ENCODE results near the gene PIGV.

Gene PIGV

GRCh38 chr1:26787706-26788514, at the start of gene PIGV:
Gene PIGV (plus strand): TSS chr1:26787950. CDS start chr1:26790816, 2,866 bp downstream.
- DNase-seq (ENCODE audit: low spot score): peak; percentile 96

GRCh38 chr1:26739329-26739914, 48.3 kb upstream of the PIGV start:
- DNase-seq (ENCODE audit: low spot score): no peak

GRCh38 chr1:26740023-26740634, 47.6 kb upstream of the PIGV start:
- no peak for DNase-seq (ENCODE audit: low spot score)

DNA sequence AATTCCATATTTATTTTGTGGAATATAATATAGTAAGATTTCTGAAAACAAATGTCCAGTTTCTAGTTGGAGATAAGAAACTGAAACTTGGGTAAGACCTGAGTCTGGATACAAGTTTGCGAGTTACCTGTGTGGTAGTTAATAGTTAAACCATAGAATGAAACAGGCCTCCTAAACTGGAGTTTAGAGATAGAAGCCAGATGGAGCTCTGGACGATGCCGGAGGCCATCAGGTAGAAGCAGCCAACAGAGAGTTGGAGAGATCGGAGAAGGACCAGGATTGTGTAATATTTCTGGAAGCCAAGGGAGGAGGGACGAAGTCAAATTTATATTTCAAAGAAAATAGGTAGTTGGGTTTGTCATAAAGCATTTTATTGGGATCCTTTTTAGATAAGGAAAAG, 46.8 kb upstream of the PIGV start:
- no peak for DNase-seq (ENCODE audit: low spot score)

GRCh38 chr1:26743426-26744059, 44.2 kb upstream of the PIGV start:
- DNase-seq (ENCODE audit: low spot score): no peak

DNA sequence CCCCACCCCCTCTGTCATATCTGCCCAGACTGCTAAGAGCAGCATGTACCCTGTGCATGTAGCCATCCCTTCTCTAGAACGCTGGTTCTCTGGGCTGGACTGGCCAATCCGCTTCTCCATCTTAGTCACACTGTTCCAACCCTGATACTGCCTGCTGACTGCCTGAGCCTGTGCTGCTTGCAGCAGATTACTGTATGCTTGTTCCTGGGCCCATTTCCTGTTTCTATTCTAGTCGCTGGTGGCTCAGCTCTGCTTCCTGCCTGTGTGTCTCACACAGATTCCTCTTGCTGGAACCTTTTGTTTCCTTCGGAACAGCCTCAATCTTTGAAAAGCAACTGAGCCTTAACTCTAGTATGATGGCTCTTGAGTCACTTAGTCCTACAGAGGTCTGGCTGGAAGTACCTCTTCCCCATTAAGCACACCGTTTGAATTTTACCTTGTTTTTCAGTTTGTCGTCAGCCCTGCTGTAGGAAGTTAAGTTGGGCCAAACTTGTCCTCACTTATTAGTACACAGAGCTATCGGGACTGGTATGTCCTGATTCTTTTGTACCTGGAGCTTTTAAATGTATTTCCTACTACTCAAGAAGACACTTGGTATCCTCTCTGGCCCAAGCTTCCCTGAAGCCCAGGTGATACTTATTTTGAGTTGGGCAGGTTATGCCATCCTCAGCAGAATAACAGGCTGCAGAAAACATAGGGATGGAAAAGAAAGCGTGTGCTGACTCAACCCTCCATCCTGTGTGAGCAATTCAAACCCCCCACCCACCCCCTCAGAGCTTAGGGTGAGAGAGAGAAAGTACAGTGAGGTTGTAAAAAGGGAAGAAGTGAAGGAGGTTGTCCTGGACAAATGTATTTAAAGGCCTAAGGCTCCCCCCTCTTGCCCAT, 43.4 kb upstream of the PIGV start:
- DNase-seq (ENCODE audit: low spot score): no peak

DNA sequence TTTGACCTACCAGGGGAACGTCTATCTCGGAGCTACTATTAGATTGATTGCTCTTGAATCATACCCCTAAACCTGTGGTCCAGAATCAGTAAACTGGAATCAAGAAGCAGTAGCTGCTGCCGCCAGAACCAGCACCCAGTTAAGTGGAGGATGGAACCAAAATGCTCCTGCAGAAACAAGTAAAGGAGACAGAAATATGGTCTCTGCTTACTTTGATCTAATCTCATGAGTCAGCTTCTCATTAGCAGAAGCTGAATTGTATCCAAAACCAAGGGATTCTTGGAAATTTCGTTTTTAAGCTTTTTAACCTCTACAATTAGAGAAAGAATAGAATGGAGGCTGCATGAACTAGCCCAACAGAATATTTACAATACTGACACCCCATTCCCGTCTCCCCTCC, 42.6 kb upstream of the PIGV start:
- no peak for DNase-seq (ENCODE audit: low spot score)

DNA sequence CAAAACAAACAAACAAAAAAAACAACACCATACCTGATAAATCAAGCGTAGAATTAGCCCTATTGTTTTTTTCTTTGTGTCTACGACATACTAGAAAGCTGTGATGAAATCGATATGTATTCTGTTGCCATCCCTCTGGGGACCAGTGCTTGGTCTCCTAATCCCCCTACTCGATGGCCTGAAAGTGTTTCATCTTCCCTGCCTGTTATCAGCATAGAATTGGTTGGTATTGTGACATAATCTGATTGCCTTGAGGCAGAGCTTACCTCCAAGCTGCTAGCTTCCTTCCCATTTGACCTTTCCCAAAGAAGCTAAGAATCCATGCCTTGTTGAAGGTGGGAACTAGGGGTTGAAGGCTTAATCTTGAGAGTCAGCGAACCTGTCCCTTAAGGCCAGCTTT, 40.7 kb upstream of the PIGV start:
- DNase-seq (ENCODE audit: low spot score): no peak

DNA sequence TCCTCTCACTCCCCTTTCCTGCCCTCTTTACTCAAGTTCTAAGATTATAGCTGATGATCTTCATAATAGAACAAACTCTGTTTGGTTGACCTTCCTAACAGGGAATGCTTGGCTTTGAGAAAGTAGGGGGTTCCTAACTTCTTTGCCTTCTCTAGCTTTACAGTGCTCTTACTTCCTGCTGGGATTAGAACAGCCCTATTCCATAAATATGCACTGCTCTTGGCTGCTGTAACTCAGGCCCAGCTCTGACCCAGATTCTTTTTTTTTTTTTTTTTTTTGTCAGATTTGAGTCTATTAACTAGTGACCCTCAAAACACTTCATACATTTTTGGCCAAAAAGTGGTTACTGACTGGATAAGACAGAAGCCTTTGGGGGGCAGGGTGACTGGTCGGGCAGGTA, 39.4 kb upstream of the PIGV start:
- DNase-seq (ENCODE audit: low spot score): no peak

DNA sequence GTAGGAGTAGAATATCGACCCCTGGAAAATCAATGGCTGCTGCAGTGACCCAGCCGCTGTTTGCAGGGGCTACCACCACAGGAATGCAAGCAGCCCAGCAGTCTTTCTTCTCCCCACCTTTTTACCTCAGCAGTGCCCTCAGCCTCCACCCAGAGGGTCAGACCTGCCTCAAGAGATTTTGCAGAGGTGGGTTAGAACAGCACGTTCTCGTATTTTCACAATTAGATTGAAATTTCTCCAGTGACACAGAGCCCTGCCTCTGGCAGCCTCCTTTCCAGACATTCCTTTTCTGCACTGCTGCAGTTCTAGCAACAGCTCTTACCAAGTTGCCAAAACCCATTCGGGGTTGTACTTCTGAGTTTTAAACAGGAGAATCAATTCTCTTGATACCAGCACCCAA, 38.3 kb upstream of the PIGV start:
- DNase-seq (ENCODE audit: low spot score): no peak

GRCh38 chr1:26750428-26750827, 37.3 kb upstream of the PIGV start:
- no peak for DNase-seq (ENCODE audit: low spot score)

DNA sequence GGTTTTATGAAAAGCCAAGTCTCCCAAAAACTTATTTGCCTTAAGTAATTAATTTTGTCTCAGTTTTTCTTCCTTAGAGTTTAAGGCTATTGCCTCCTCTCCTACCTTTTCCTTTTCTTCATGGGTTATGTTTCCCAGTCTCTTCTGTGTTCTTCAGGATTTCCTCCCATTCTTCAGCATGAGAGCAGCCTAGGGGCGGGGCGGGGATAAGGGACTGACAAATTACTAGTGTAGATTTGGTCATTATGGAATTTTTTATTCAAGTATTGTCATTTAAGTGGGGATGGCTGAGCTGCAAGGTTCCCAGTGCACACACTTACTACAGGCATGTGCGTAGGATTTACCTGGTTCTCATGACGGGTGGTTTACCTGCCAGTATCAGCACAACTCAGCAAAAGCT, 35.2 kb upstream of the PIGV start:
- no peak for DNase-seq (ENCODE audit: low spot score)

DNA sequence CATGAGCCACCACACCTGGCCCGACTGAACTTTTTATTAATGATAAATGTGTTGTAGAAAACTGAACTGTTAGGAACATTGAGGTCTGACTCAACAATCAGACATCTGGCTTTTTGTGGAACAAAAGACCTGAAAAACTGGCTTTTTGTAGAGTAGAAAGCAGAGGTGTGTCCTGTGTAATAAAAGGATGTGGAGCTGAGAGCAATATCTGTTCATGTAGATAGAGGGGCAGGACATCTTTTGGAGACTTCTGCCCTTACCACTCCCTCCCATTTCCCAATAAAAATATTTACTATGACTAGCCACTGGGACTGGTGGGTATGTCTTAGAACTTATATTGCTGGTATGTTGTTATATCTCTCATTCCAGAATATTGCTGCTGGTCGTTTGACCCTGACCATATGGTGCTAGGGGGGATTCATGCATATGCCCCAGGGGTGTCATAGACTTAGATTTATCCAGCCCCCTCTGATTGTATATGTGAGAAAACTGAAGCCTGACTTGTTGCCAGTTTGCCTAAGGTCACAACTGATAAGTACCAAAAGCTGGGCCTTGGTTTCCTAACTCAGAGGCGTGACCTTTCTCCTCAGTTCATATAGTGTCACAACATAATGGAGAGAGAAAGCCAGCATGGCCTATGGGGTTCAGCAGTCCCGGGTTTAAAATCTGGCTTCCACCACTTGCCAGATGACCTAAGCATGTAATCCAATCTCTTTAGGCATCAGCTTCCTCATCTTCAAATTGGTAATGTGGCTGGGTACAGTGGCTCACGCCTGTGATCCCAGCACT, 33.5 kb upstream of the PIGV start:
- DNase-seq (ENCODE audit: low spot score): no peak

- no peak for DNase-seq (ENCODE audit: low spot score)
These were observed 29.4 kb upstream of the PIGV start for GRCh38 chr1:26758358-26758757.

DNA sequence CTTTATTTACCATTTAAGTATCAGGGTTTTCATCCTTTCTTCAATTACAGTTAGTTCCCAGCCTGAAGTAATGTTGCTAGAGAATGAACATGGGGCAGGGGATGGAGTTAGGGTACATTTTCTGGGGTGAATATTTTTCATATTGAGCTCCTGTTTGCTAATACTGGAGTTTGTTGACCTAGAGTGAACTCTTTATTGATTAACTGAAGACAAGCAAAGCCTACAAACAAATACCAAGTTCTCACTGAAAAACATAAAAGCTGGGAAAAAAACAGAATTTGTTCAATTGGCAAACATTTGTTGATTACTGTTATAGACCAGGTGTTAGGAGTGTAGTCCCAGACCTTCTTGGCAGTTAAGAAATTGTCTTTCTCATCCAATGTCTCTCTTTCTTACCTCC, 28.2 kb upstream of the PIGV start:
- no peak for DNase-seq (ENCODE audit: low spot score)

GRCh38 chr1:26761217-26761616, 26.5 kb upstream of the PIGV start:
- DNase-seq (ENCODE audit: low spot score): no peak

GRCh38 chr1:26767714-26768113, 20.0 kb upstream of the PIGV start:
- no peak for DNase-seq (ENCODE audit: low spot score)

DNA sequence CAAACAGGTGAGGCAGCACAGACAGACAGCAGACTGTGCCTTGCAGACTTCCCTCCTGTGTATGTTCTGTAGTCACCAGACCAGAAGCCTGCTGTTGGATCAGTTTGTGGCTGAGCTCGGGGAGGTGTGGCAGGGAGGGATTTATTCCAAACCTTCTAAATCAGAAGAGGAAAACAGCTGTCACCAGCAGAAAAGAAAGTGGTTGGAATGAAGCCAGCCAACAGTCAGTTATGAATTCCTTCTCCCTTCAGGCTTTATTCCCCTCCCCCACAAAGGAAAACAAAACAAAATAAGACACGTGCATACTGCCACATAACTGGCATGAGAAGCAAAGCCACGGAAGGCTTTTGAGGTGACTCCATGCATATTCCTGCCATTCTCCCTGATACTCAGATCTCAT, 19.0 kb upstream of the PIGV start:
- no peak for DNase-seq (ENCODE audit: low spot score)

- no peak for DNase-seq (ENCODE audit: low spot score)
These were observed 16.5 kb upstream of the PIGV start for GRCh38 chr1:26771285-26771642.

- no peak for DNase-seq (ENCODE audit: low spot score)
These were observed 16.0 kb upstream of the PIGV start for GRCh38 chr1:26771643-26772321.

DNA sequence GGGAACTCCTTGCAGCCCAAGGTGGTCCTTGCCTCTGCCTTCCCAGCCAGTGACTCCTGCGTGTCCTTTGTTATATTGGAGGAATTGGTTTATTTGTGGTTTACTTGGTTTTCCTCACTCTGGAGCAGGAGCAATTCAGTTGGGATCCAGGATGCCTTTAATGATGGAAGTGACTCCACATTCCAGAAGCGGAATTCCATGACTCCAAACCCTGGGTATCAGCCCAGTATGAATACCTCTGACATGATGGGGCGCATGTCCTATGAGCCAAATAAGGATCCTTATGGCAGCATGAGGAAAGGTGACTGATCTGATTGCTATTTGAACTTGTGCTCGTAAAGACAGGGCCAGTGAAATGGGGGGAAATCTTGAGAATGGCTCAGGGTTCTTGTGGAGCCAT, 15.1 kb upstream of the PIGV start:
- DNase-seq (ENCODE audit: low spot score): no peak

Data from left forelimb (tissue), 1 donor.